ENCODE results near the gene LHFPL4.
"Not testable (repeated sequence)": the region's sequence is repeated elsewhere in the genome, so short reads cannot be mapped to it uniquely, and the experiment has no call there.

GRCh38 chr3:9601006-9601581, 47.5 kb upstream of the LHFPL4 start:
- TF ChIP-seq, protein P1, sequence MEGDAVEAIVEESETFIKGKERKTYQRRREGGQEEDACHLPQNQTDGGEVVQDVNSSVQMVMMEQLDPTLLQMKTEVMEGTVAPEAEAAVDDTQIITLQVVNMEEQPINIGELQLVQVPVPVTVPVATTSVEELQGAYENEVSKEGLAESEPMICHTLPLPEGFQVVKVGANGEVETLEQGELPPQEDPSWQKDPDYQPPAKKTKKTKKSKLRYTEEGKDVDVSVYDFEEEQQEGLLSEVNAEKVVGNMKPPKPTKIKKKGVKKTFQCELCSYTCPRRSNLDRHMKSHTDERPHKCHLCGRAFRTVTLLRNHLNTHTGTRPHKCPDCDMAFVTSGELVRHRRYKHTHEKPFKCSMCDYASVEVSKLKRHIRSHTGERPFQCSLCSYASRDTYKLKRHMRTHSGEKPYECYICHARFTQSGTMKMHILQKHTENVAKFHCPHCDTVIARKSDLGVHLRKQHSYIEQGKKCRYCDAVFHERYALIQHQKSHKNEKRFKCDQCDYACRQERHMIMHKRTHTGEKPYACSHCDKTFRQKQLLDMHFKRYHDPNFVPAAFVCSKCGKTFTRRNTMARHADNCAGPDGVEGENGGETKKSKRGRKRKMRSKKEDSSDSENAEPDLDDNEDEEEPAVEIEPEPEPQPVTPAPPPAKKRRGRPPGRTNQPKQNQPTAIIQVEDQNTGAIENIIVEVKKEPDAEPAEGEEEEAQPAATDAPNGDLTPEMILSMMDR (IDR thresholded peaks at IDR 0.05): not testable (repeated sequence)
- not testable (repeated sequence) for TF ChIP-seq EP300 (IDR thresholded peaks at IDR 0.05); POLR2AphosphoS5 (IDR thresholded peaks at IDR 0.05); POLR2A (IDR thresholded peaks at IDR 0.05; ENCODE audit: low read depth)

All from esophagus muscularis mucosa (tissue), 4 donors.